ENCODE measurements around the gene GPA33.

GRCh38 chr1:167068761-167069160 is 21.4 kb downstream of the GPA33 start:
- no peak for TF ChIP-seq CTCF (IDR thresholded peaks at IDR 0.05)
- TF ChIP-seq POLR2A (IDR thresholded peaks at IDR 0.05), result no peak
- no peak for TF ChIP-seq EP300 (IDR thresholded peaks at IDR 0.05; ENCODE audit: low read depth)
- no peak for TF ChIP-seq POLR2AphosphoS5 (IDR thresholded peaks at IDR 0.05)

Data from transverse colon (tissue), 4 donors.